ENCODE results near the gene ORM2. TPM values are rescaled to one million over a fixed set of nuclear protein-coding genes. Genes with fewer than 3 reads are reported as not detected.

ORM2 gene
- total RNA-seq, 4 donors from 2014 or later = not detected

DNA sequence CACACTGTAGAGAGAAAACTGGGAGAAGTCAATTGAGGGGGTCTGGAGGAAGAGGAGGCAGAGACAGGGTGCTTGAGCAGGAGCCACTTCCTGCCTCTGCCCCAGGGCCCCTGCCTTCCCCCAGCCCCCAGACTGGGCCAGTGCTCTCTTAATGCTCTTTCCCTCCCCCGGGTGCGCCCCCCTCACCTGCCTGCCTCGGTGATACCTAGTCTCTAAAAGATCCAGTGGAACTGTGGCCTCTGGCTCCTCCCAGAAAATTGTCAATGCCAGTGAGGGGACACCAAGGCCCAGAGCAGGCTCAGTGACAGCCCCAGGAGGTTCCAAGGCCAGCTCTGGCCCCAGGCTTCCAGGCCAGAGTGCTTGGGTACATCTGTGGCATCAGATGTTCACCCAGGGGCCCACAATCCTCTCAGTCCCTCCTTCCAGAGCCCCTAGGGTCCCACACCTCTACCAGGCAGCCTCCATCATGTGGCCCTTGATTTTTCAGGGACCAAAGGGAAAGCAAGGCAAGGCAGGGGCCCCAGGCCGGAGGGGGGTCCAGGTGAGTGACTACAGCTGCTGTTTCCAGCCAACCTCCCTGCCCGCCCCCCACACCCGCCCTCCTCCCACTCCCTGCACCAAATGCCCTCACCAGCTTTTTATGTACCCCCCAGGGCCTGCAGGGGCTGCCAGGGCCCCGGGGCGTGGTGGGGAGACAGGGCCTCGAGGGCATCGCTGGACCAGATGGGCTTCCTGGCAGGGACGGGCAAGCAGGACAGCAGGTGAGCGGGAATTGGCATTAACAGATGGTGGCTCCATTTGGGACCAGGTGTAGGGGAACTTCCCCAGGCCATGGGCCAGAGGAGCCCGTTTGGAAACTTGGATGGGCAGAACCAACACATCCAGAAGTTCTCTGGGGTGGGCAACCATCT is 39.8 kb upstream of the ORM2 start:
- Histone ChIP-seq H3K9me3 (peaks cover 0 to 7% (median 3%) of the 10 kb centered on the region in 3 donors), H3K4me3 (no peak overlapping the region), H3K4me1 (peaks cover 0 to 26% (median 4%) of the 10 kb centered on the region in 3 donors), H3K27ac (no peak overlapping the region), H3K36me3 (peaks cover 0 to 28% (median 0%) of the 10 kb centered on the region in 3 donors), H3K27me3 (no peaks in the 10 kb centered on the region)
- intact Hi-C loops (cut with DNase I) = loop anchor here (5.0 kb wide), 2 partner anchors 133 to 183 kb away; partner anchors contain the start of gene COL27A1
- no peak for TF ChIP-seq POLR2A (IDR thresholded peaks at IDR 0.05)
- TF ChIP-seq, protein P1, sequence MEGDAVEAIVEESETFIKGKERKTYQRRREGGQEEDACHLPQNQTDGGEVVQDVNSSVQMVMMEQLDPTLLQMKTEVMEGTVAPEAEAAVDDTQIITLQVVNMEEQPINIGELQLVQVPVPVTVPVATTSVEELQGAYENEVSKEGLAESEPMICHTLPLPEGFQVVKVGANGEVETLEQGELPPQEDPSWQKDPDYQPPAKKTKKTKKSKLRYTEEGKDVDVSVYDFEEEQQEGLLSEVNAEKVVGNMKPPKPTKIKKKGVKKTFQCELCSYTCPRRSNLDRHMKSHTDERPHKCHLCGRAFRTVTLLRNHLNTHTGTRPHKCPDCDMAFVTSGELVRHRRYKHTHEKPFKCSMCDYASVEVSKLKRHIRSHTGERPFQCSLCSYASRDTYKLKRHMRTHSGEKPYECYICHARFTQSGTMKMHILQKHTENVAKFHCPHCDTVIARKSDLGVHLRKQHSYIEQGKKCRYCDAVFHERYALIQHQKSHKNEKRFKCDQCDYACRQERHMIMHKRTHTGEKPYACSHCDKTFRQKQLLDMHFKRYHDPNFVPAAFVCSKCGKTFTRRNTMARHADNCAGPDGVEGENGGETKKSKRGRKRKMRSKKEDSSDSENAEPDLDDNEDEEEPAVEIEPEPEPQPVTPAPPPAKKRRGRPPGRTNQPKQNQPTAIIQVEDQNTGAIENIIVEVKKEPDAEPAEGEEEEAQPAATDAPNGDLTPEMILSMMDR (IDR thresholded peaks at IDR 0.05) = no peak
- 75 to 86% methylated on average over 4 to 8 of the region's 13 CpGs for WGBS, 2 donors
- no peak for DNase-seq

DNA sequence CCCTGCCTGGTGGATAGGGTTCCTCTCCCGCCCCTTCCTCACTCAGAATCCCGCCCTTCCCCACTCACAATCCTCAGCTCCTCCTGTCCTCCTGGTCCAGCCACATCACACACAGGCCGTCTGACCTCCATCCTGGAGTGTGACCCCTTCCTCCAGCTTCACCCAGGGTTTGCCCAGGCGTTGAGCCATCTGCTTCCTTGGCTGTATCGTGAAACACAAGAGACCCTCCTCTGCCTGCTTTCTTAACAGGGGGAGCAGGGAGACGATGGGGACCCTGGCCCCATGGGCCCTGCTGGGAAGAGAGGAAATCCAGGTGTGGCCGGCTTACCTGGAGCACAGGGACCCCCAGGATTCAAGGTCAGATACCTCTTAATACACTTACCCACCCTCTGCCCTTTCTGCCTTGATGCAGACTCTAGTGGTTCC is 39.1 kb upstream of the ORM2 start:
- DNase-seq = no peak
- TF ChIP-seq, protein P1 (IDR thresholded peaks at IDR 0.05) = no peak
- TF ChIP-seq POLR2A (IDR thresholded peaks at IDR 0.05) = no peak
- WGBS, 2 donors = 65 to 75% methylated on average over 3 to 4 of the region's 7 CpGs

DNA sequence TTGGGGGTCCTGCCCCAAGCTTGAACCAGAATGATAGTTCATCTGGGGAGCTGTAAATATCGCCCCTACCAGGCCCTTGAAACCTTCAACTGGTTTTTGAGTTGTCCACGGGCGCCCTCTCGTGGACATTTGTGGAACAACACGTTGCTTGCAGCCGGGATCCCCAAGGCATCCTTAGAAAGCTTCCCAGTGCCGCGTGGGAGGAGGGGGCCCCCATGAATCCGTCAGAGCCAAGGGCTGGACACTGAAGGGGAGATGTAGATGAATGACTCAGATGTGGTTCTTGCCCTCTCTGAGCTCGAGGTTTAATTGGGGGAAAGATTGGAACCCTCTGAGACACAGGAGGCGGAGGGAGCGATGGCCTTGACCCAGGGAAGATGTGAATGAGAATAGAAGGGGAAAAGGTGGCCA is 38.6 kb upstream of the ORM2 start:
- TF ChIP-seq, protein P1 (IDR thresholded peaks at IDR 0.05) = peak; percentile 61 to 96 (median 93)
- no peak for TF ChIP-seq POLR2A (IDR thresholded peaks at IDR 0.05)
- intact Hi-C loops (cut with DNase I) = loop anchor here (5.0 kb wide), 1 partner anchor 184 kb away; no protein-coding TSS in a partner anchor
- DNase-seq = peak; percentile 11
- Histone ChIP-seq H3K27me3 (no peaks in the 10 kb centered on the region), H3K4me1 (peaks cover 0 to 16% (median 4%) of the 10 kb centered on the region in 3 donors), H3K9me3 (peaks cover 0 to 8% (median 5%) of the 10 kb centered on the region in 3 donors), H3K27ac (no peak overlapping the region), H3K36me3 (peaks cover 0 to 39% (median 0%) of the 10 kb centered on the region in 3 donors), H3K4me3 (no peak overlapping the region)
- WGBS, 2 donors = 17% methylated on average over 12 of the region's 12 CpGs; no CpG with 5 or more reads in 1 of the 2 donors

More for the DNA sequence above, 39.1 kb upstream of the ORM2 start:
- H3K4me3 ChIP-seq = no peak overlapping the region
- H3K27me3 ChIP-seq = no peaks in the 10 kb centered on the region
- H3K36me3 ChIP-seq = peaks cover 0 to 35% (median 0%) of the 10 kb centered on the region in 3 donors
- intact Hi-C loops (cut with DNase I) = loop anchor here (5.0 kb wide), 1 partner anchor 183 kb away; no protein-coding TSS in a partner anchor
- H3K27ac ChIP-seq = no peak overlapping the region
- peaks cover 0 to 18% (median 4%) of the 10 kb centered on the region in 3 donors for H3K4me1 ChIP-seq
- peaks cover 0 to 8% (median 5%) of the 10 kb centered on the region in 3 donors for H3K9me3 ChIP-seq

DNA sequence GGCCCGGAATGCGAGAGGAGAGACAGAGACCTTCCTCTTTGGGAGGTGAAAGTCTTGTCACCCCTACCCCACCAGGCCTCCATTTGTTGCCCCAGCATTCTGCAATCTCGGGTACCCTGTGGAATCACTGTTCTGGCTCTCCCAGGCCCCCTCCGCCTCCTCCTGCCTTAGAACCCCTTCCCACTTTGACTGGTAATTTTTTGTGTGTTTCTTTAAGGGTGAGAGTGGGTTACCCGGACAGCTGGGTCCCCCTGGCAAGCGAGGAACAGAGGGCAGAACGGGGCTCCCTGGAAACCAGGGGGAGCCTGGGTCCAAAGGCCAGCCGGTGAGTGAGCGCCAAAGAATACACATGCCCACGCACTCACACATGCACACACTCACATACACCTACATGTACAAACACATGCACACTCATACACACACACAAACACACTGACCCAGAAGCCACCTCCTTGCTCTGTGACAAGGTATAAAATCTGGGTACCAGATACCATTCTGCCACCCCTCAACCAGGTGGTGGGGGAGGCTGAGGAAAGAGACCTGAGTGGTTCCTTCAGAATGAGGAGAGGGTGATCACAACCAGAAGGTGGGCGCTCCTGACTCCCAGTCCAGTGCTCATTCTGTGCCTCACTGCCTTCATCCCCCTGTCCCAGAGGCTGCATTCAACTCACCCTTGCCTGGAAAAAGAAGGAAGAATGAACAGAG is 37.6 kb upstream of the ORM2 start:
- Histone ChIP-seq H3K4me1 (peaks cover 0 to 16% (median 4%) of the 10 kb centered on the region in 3 donors), H3K27me3 (no peaks in the 10 kb centered on the region), H3K27ac (no peak overlapping the region), H3K4me3 (no peak overlapping the region), H3K9me3 (peaks cover 0 to 8% (median 5%) of the 10 kb centered on the region in 3 donors), H3K36me3 (peaks cover 0 to 45% (median 0%) of the 10 kb centered on the region in 3 donors)
- intact Hi-C loops (cut with DNase I) = loop anchor here (5.0 kb wide), 1 partner anchor 185 kb away; no protein-coding TSS in a partner anchor
- WGBS, 2 donors = 88 to 91% methylated on average over 3 to 5 of the region's 11 CpGs
- no peak for DNase-seq
- TF ChIP-seq POLR2A (IDR thresholded peaks at IDR 0.05) = no peak
- TF ChIP-seq, protein P1 (IDR thresholded peaks at IDR 0.05) = no peak

Measured in esophagus squamous epithelium (tissue), 5 donors.